ENCODE data around the gene UPP2. TPM values are rescaled to one million over a fixed set of nuclear protein-coding genes. Genes with fewer than 3 reads are reported as not detected.

The UPP2 gene
- total RNA-seq, 1 donor from 2014 or later: 2.2 TPM

Other genes with a start within 250 kb of the UPP2 start
- gene ACVR1, start 225.5 kb upstream of the UPP2 start, total RNA-seq: 21.6 TPM